Naive thymus-derived CD8-positive, alpha-beta T cell (primary cell): ENCODE measurements around the gene FN1. TPM values are rescaled to one million over a fixed set of nuclear protein-coding genes. Genes with fewer than 3 reads are reported as not detected.
"Not testable (repeated sequence)": the region's sequence is repeated elsewhere in the genome, so short reads cannot be mapped to it uniquely, and the experiment has no call there.

ENCODE experiments used
- ATAC-seq, 2 donors: fragments of 150-1000 bp; cut with Tn5 transposase in 1 of 2; sonication (Bioruptor Pico), chemical (Tn5 transposase) in 1 of 2; 1 replicate in 1 of 2; 2 replicates in 1 of 2; pipeline ENCODE4 v1.10.0; 2021; ENCODE audit warnings: mild to moderate bottlenecking in 2 of 2, moderate library complexity in 2 of 2
- POLR2A ChIA-PET: fragments of 350-600 bp; sonication (Branson Sonifier 250); formaldehyde crosslinking; loops from one replicate; lab custom pipeline; 2021; ENCODE audit warnings: antibody characterized with exemption; lab: Charles Lee
- DNase-seq, 10 donors: peaks; one replicate each; pipeline versions ENCODE4 v3.0.0 to v3.0.0-alpha.2; 2020 to 2022
- H3K27ac Mint-ChIP-seq, 10 donors: one replicate each; pipeline ENCODE4 v1.8.0; 2020 to 2022; ENCODE audit warnings: mild to moderate bottlenecking in 10 of 10, mixed read lengths in 10 of 10, moderate library complexity in 4 of 10, inconsistent platforms in 1 of 10
- H3K27me3 Mint-ChIP-seq, 5 donors: one replicate each; pipeline ENCODE4 v1.8.0; 2021 to 2022; ENCODE audit warnings: mixed read lengths in 5 of 5
- H3K36me3 Mint-ChIP-seq, 3 donors: one replicate each; pipeline ENCODE4 v1.8.0; 2020 to 2022; ENCODE audit warnings: mixed read lengths in 3 of 3, mild to moderate bottlenecking in 2 of 3, inconsistent platforms in 1 of 3
- H3K4me1 Mint-ChIP-seq, 4 donors: one replicate each; pipeline ENCODE4 v1.8.0; 2021 to 2022; ENCODE audit warnings: mixed read lengths in 4 of 4
- H3K4me3 Mint-ChIP-seq, 10 donors: one replicate each; pipeline ENCODE4 v1.8.0; 2020 to 2022; ENCODE audit warnings: mild to moderate bottlenecking in 10 of 10, mixed read lengths in 10 of 10, moderate library complexity in 6 of 10, inconsistent platforms in 1 of 10
- H3K9me3 Mint-ChIP-seq, 9 donors: one replicate each; pipeline ENCODE4 v1.8.0; 2020 to 2022; ENCODE audit warnings: mixed read lengths in 9 of 9, mild to moderate bottlenecking in 3 of 9, inconsistent platforms in 1 of 9, moderate library complexity in 1 of 9
- polyA plus RNA-seq, 3 donors: library from polyadenylated mRNA; unstranded; fragments of 300-500 nt; fragmentation: Illumina TruSeq; gene quantifications; one replicate each; pipeline ENCODE4 v1.2.3, GENCODE V29; 2021
- total RNA-seq, 8 experiments: library from RNA in 2 of 8; stranded (reverse) in 2 of 8; gene quantifications; one replicate each; pipeline ENCODE4 v1.2.3 and lab custom pipeline; 2021 to 2026

The FN1 gene
- total and polyA plus RNA-seq, 5 experiments from 2014 or later, result 0.05 to 1.3 (median 0.63) TPM; not detected in 1

DNA sequence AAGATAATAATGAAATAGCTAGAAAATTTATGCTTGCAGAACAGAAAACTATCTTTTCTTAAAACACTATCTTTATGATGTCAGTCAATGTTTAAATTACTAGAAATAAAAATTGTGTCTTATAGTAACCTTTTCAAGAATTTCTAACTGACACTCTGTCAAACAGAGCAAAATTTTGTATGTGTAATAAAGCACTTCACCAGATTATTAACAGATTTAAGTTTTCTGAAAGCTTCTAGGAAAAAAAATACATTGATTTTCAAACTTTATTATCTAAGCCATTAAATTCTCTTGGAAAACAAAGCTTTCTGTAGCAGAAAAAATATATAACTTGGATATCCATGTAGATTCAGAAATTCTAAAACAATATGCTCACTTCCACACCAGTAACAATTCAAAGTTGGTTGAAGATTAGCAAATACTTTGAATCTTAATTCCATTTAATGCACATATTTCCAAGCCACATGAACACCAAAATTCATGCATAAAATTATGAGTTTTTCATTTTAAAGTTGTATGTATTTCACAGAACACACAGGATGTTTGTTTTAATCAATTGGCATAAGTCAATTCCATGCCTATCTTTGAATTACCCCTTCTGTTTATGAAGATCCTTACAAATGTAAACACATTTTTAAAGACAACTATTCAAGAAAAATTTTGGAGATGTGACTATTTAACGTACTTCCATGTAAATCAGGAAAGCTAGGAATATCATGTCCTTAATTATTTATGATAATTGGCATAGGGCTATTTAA is 19.9 kb downstream of the FN1 start:
- H3K4me1 Mint-ChIP-seq, result no peaks in the 10 kb centered on the region
- ATAC-seq (no peak), DNase-seq (no peak)
- no peak overlapping the region for H3K4me3 Mint-ChIP-seq
- no peaks in the 10 kb centered on the region for H3K36me3 Mint-ChIP-seq
- H3K27ac Mint-ChIP-seq, result no peak overlapping the region
- POLR2A ChIA-PET, result no interaction called here
- H3K27me3 Mint-ChIP-seq, result peaks cover 12 to 48% (median 18%) of the 10 kb centered on the region in 5 donors
- H3K9me3 Mint-ChIP-seq, result no peaks in the 10 kb centered on the region

GRCh38 chr2:215415218-215415617 is 20.6 kb downstream of the FN1 start:
- H3K4me1 Mint-ChIP-seq, result no peaks in the 10 kb centered on the region
- H3K27me3 Mint-ChIP-seq, result peaks cover 10 to 40% (median 12%) of the 10 kb centered on the region in 5 donors
- H3K9me3 Mint-ChIP-seq, result peaks cover 0 to 2% (median 0%) of the 10 kb centered on the region in 9 donors
- POLR2A ChIA-PET, result no interaction called here
- H3K27ac Mint-ChIP-seq, result no peak overlapping the region
- H3K36me3 Mint-ChIP-seq, result no peaks in the 10 kb centered on the region
- no peak overlapping the region for H3K4me3 Mint-ChIP-seq
- ATAC-seq (no peak), DNase-seq (no peak)

DNA sequence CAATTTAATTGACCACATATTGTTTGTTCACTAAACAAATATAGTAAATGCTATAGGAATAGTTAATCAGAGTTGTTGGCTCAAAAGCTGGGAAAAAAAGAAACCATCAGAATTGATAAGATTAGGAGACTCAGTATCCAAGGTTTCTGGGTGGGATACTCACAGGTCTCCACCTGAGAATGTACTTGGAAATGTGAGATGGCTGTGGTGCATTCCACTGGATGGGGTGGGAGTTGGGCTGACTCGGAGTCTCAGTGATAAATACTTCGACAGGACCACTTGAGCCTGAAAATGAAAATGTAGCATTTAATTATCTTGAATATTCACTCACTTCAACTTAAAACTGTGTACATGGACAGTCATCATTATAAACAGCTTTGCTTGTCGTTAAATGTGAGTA is 21.2 kb downstream of the FN1 start:
- no peak for ATAC-seq

DNA sequence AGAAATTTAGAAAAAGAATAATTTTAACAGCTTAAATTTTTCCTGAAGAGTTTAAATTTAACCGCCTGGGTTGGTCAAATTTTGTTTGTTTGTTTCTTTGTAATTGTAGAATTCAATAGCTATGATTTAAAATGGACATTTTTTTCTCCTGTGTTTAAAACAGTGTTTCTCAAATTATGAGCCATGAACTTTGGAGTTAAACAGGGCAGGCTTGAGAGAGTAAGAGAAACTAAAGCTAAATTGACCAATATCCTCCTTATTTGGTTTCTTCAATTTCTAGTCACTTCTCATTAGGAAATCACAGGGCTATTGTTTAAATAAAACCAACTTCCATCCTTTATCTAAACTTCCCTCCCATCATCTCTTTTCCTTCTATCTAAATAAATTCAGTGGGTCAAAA is 21.9 kb downstream of the FN1 start:
- ATAC-seq (no peak), DNase-seq (no peak)
- Mint-ChIP-seq H3K4me1 (no peaks in the 10 kb centered on the region), H3K36me3 (no peaks in the 10 kb centered on the region), H3K27ac (no peak overlapping the region), H3K4me3 (no peak overlapping the region), H3K27me3 (peaks cover 11 to 38% (median 13%) of the 10 kb centered on the region in 5 donors), H3K9me3 (peaks cover 0 to 3% (median 0%) of the 10 kb centered on the region in 9 donors)
- POLR2A ChIA-PET, result no interaction called here

More for the DNA sequence above, 21.2 kb downstream of the FN1 start:
- H3K36me3 Mint-ChIP-seq, result no peaks in the 10 kb centered on the region
- no peak for DNase-seq
- POLR2A ChIA-PET, result no interaction called here
- H3K9me3 Mint-ChIP-seq, result peaks cover 0 to 2% (median 0%) of the 10 kb centered on the region in 9 donors
- H3K27ac Mint-ChIP-seq, result no peak overlapping the region
- H3K4me3 Mint-ChIP-seq, result no peak overlapping the region
- no peaks in the 10 kb centered on the region for H3K4me1 Mint-ChIP-seq
- peaks cover 10 to 38% (median 12%) of the 10 kb centered on the region in 5 donors for H3K27me3 Mint-ChIP-seq

GRCh38 chr2:215413484-215413777 is 22.4 kb downstream of the FN1 start:
- no peak for ATAC-seq
- H3K27ac Mint-ChIP-seq, result no peak overlapping the region
- H3K4me3 Mint-ChIP-seq, result no peak overlapping the region
- POLR2A ChIA-PET, result no interaction called here
- H3K36me3 Mint-ChIP-seq, result no peaks in the 10 kb centered on the region
- no peaks in the 10 kb centered on the region for H3K4me1 Mint-ChIP-seq
- peaks cover 11 to 38% (median 16%) of the 10 kb centered on the region in 5 donors for H3K27me3 Mint-ChIP-seq
- no peak for DNase-seq
- peaks cover 0 to 3% (median 0%) of the 10 kb centered on the region in 9 donors for H3K9me3 Mint-ChIP-seq

DNA sequence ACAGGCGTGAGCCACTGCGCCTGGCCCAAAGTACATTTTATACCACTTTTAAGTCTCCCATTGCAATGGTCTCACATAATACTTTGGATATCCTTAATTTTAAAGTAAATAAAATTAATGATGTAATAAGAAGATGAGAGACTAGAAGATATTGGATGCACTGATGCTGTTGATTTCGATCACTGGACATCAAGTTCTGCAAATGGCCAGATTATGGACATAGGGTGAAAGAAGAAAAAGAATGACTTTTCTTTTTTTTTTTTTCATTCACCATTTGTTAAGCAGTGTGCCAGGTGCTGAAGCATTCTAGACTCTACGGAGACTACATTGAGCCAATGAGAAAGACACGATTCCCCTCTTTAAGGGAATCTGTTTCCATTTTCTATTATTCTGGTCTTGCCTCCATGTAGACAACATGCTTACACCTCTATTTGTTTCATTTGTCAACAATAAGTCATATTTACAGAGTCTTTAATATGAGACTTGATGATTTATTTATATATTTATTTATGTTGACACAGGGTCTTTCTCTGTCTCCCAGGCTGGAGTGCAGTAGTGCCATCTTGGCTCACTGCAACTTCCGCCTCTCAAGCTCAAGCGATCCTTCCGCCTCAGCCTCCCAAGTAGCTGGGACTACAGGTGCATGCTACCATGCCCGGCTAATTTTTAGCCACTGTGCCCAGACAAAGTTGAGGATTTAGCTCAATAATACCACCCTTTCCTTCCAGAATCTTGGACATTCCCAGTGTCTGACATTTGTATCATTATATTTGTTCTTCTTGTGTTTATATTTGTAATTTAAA is 23.7 kb downstream of the FN1 start:
- H3K27ac Mint-ChIP-seq, result no peak overlapping the region
- no peak overlapping the region for H3K4me3 Mint-ChIP-seq
- DNase-seq (no peak), ATAC-seq (no peak)
- H3K27me3 Mint-ChIP-seq, result peaks cover 12 to 29% (median 12%) of the 10 kb centered on the region in 5 donors
- H3K36me3 Mint-ChIP-seq, result no peaks in the 10 kb centered on the region
- H3K4me1 Mint-ChIP-seq, result no peaks in the 10 kb centered on the region
- peaks cover 0 to 3% (median 0%) of the 10 kb centered on the region in 9 donors for H3K9me3 Mint-ChIP-seq
- POLR2A ChIA-PET, result no interaction called here

- no peak overlapping the region for H3K4me3 Mint-ChIP-seq
- no peaks in the 10 kb centered on the region for H3K36me3 Mint-ChIP-seq
- peaks cover 12 to 27% (median 12%) of the 10 kb centered on the region in 5 donors for H3K27me3 Mint-ChIP-seq
- peaks cover 0 to 3% (median 0%) of the 10 kb centered on the region in 9 donors for H3K9me3 Mint-ChIP-seq
- H3K27ac Mint-ChIP-seq, result no peak overlapping the region
- H3K4me1 Mint-ChIP-seq, result no peaks in the 10 kb centered on the region
- POLR2A ChIA-PET, result no interaction called here
- ATAC-seq, result no peak
- DNase-seq, result no peak
Measured at GRCh38 chr2:215410932-215411285, 25.0 kb downstream of the FN1 start.

DNA sequence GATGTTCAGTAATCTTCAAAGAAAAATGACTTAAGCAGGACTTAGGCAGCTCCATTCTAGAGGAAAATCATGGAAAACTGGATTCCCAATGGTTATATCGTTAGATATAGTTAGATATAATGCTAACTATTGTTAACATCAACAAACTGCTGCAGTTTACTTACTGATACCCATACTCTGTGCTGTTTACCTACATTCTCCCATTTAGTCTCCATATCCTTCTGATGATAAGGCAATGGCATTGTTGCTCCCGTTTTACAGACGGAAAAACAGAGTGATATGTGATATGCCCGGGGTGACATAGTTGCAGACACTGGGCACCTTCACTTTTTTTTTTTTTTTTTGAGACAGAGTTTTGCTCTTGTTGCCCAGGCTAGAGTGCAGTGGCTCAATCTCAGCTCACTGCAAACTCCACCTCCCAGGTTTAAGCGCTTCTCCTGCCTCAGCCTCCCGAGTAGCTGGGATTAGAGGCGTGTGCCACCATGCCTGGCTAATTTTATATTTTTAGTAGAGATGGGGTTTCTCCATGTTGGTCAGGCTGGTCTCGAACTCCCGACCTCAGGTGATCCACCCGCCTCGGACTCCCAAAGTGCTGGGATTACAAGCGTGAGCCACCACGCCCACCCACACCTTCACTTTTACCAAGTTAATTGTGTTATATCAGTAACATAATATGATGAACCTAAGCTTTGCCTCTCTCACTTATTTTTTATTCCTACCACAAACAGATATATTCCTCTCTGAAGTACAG is 25.5 kb downstream of the FN1 start:
- H3K4me1 Mint-ChIP-seq, ATAC-seq, DNase-seq, POLR2A ChIA-PET, H3K27ac Mint-ChIP-seq, H3K9me3 Mint-ChIP-seq, H3K4me3 Mint-ChIP-seq, H3K36me3 Mint-ChIP-seq: not testable (repeated sequence)
- peaks cover 12 to 27% (median 12%) of the 10 kb centered on the region in 5 donors for H3K27me3 Mint-ChIP-seq

GRCh38 chr2:215409331-215410127 is 26.3 kb downstream of the FN1 start:
- Mint-ChIP-seq H3K9me3 (peaks cover 0 to 3% (median 0%) of the 10 kb centered on the region in 9 donors), H3K36me3 (no peaks in the 10 kb centered on the region), H3K4me1 (no peaks in the 10 kb centered on the region), H3K27ac (no peak overlapping the region), H3K27me3 (peaks cover 10 to 23% (median 12%) of the 10 kb centered on the region in 5 donors), H3K4me3 (no peak overlapping the region)
- DNase-seq (no peak), ATAC-seq (no peak)
- POLR2A ChIA-PET, result no interaction called here

GRCh38 chr2:215408441-215408840 is 27.4 kb downstream of the FN1 start:
- POLR2A ChIA-PET, ATAC-seq, H3K4me1 Mint-ChIP-seq, H3K9me3 Mint-ChIP-seq, H3K36me3 Mint-ChIP-seq, DNase-seq, H3K4me3 Mint-ChIP-seq, H3K27ac Mint-ChIP-seq: not testable (repeated sequence)
- H3K27me3 Mint-ChIP-seq, result peaks cover 4 to 12% (median 8%) of the 10 kb centered on the region in 5 donors

DNA sequence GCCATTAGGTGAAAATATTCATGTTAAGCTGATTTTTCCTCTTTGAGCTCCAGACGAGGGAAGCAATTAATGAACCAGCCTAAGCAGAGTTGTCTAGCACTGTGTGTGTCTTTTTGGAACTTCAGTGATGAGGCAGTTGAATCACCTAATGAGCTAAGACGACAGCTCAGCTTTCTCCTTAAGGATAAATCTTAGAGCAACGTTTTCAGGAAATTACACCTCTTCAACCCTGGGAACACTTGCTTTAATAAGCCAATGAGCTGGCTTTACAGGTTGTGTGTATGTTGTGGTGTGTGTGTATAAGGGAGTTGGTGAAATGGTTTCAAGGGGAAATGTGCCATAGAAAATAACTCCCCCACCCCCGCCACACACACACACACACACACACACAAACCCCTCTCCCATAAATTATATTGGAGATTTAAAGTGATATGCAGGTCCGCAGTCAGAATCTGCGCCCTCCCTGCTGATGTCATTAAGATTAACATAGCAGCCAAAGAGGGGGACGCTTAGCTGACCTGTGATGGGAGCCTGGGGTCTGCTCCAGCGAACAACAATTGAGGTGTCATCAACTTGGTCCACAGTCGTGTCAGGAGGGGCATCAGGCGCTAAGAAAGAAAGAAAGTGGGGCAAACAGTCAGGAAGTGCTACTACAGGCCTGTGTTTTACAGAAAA is 28.1 kb downstream of the FN1 start:
- POLR2A ChIA-PET, result no interaction called here
- H3K36me3 Mint-ChIP-seq, result no peaks in the 10 kb centered on the region
- no peak for ATAC-seq
- peaks cover 2 to 6% (median 5%) of the 10 kb centered on the region in 5 donors for H3K27me3 Mint-ChIP-seq
- H3K4me3 Mint-ChIP-seq, result no peak overlapping the region
- DNase-seq, result no peak
- H3K9me3 Mint-ChIP-seq, result peaks cover 0 to 3% (median 0%) of the 10 kb centered on the region in 9 donors
- H3K27ac Mint-ChIP-seq, result no peak overlapping the region
- no peaks in the 10 kb centered on the region for H3K4me1 Mint-ChIP-seq

DNA sequence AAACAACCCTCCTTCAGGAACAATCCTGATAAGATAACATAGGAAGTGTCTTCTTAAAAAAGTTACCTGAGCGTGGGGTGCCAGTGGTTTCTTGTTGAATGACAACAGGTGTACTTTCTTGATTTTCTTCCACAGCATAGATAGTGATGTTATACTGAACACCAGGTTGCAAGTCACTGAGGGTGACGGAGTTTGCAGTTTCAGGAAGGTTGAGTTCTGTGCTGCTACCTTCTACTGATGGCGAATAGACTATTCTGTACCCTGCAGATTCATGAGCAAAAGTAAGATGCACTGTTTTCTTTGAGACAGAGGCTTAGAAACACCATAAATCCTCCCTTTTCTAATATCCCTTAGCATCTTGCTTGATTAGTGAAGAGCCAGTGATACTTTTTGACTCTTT is 28.8 kb downstream of the FN1 start:
- POLR2A ChIA-PET, result no interaction called here
- Mint-ChIP-seq H3K27ac (no peak overlapping the region), H3K9me3 (peaks cover 0 to 3% (median 0%) of the 10 kb centered on the region in 9 donors), H3K4me1 (no peaks in the 10 kb centered on the region), H3K4me3 (no peak overlapping the region), H3K36me3 (no peaks in the 10 kb centered on the region), H3K27me3 (peaks cover 0 to 6% (median 2%) of the 10 kb centered on the region in 5 donors)
- ATAC-seq (no peak), DNase-seq (no peak)
